Osteocyte (in vitro differentiated cells): ENCODE results near the gene DMTF1. TPM values are rescaled to one million over a fixed set of nuclear protein-coding genes. Genes with fewer than 3 reads are reported as not detected.

Experiments
- DNase-seq: peaks from one replicate; pipeline ENCODE4 v3.0.0; 2021; ENCODE audit warnings: mixed read lengths; ENCODE audit not compliant: unreplicated experiment; ENCODE audit errors: extremely low spot score
- H3K27ac Mint-ChIP-seq: one replicate; pipeline ENCODE4 v1.8.0; 2021; ENCODE audit warnings: mild to moderate bottlenecking, mixed read lengths; ENCODE audit not compliant: unreplicated experiment
- H3K27me3 Mint-ChIP-seq: one replicate; pipeline ENCODE4 v1.8.0; 2021; ENCODE audit warnings: mixed read lengths; ENCODE audit not compliant: unreplicated experiment
- H3K36me3 Mint-ChIP-seq: one replicate; pipeline ENCODE4 v1.8.0; 2021; ENCODE audit warnings: mixed read lengths; ENCODE audit not compliant: unreplicated experiment
- H3K4me1 Mint-ChIP-seq: one replicate; pipeline ENCODE4 v1.8.0; 2021; ENCODE audit warnings: mixed read lengths; ENCODE audit not compliant: unreplicated experiment
- H3K4me3 Mint-ChIP-seq: one replicate; pipeline ENCODE4 v1.8.0; 2021; ENCODE audit warnings: mild to moderate bottlenecking, moderate library complexity, mixed read lengths; ENCODE audit not compliant: unreplicated experiment
- H3K9me3 Mint-ChIP-seq: one replicate; pipeline ENCODE4 v1.8.0; 2021; ENCODE audit warnings: mixed read lengths; ENCODE audit not compliant: unreplicated experiment
- CTCF ChIP-seq: fragments of 200-600 bp; sonication (generic); IDR thresholded peaks from 2 replicates; pipeline ENCODE4 v1.5.0; 2021; ENCODE audit warnings: antibody characterized with exemption, mild to moderate bottlenecking, moderate library complexity
- total RNA-seq: library from RNA; stranded (reverse); gene quantifications from 2 replicates; pipeline ENCODE4 v1.2.1, GENCODE V29; 2021

Gene DMTF1
- total RNA-seq, 1 donor from 2014 or later, result 82.9 TPM

GRCh38 chr7:87144173-87144657, 8.0 kb upstream of the DMTF1 start:
- TF ChIP-seq CTCF, result no peak
- Mint-ChIP-seq H3K36me3 (no peaks in the 10 kb centered on the region), H3K9me3 (no peaks in the 10 kb centered on the region), H3K4me1 (no peaks in the 10 kb centered on the region), H3K27ac (no peak overlapping the region), H3K4me3 (no peak overlapping the region), H3K27me3 (peaks cover 15% of the 10 kb centered on the region)
- no peak for DNase-seq

- Mint-ChIP-seq H3K9me3 (no peaks in the 10 kb centered on the region), H3K36me3 (no peaks in the 10 kb centered on the region), H3K4me1 (peaks cover 8% of the 10 kb centered on the region), H3K27ac (no peak overlapping the region), H3K4me3 (no peak overlapping the region), H3K27me3 (peaks cover 6% of the 10 kb centered on the region)
- no peak for DNase-seq
- no peak for TF ChIP-seq CTCF
These were observed 5.4 kb upstream of the DMTF1 start for GRCh38 chr7:87146740-87147386.

- Mint-ChIP-seq H3K4me3 (no peak overlapping the region), H3K4me1 (peaks cover 8% of the 10 kb centered on the region), H3K9me3 (no peaks in the 10 kb centered on the region), H3K27me3 (peaks cover 6% of the 10 kb centered on the region), H3K36me3 (no peaks in the 10 kb centered on the region), H3K27ac (no peak overlapping the region)
- no peak for TF ChIP-seq CTCF
- no peak for DNase-seq
These were observed 4.8 kb upstream of the DMTF1 start for GRCh38 chr7:87147500-87147899.

GRCh38 chr7:87148332-87148955, 3.8 kb upstream of the DMTF1 start:
- Mint-ChIP-seq H3K9me3 (no peaks in the 10 kb centered on the region), H3K27me3 (peaks cover 6% of the 10 kb centered on the region), H3K36me3 (no peaks in the 10 kb centered on the region), H3K27ac (no peak overlapping the region), H3K4me1 (peaks cover 8% of the 10 kb centered on the region), H3K4me3 (no peak overlapping the region)
- TF ChIP-seq CTCF, result peak; percentile 64
- no peak for DNase-seq

- Mint-ChIP-seq H3K4me1 (peaks cover 29% of the 10 kb centered on the region), H3K9me3 (no peaks in the 10 kb centered on the region), H3K36me3 (peaks cover 3% of the 10 kb centered on the region), H3K27ac (peak overlapping the region; percentile 100), H3K27me3 (no peaks in the 10 kb centered on the region), H3K4me3 (peak overlapping the region; percentile 98)
- TF ChIP-seq CTCF, result no peak
- no peak for DNase-seq
These were observed 1.1 kb upstream of the DMTF1 start for GRCh38 chr7:87151002-87151728.
